ENCODE measurements around the gene PLVAP.

Gene PLVAP

DNA sequence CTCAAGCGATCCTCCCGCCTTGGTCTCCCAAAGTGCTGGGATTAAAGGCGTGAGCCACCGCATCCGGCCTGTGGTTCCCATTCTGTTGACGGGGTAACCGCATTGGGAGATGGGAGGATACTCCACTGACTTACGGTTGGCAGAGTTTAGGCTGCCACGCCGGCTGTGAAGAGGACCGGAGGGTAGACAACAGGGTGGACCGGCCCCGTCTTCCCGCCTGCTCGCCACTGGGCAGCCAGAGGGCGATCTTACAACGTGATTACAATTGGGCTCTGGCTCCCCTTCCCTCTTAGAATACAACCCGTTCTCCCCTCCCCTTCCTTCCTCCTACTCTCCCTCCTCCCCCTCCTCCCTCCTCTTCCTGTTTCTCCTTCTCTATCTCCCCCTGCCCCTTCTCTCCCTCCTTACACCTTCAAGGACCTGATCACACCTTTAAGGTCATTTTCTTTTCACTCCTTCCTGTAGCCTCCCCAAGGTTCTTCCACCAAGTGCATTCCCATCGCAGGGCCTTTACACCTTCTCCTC, 17.8 kb upstream of the PLVAP start (continued):
- TF ChIP-seq, protein P1, sequence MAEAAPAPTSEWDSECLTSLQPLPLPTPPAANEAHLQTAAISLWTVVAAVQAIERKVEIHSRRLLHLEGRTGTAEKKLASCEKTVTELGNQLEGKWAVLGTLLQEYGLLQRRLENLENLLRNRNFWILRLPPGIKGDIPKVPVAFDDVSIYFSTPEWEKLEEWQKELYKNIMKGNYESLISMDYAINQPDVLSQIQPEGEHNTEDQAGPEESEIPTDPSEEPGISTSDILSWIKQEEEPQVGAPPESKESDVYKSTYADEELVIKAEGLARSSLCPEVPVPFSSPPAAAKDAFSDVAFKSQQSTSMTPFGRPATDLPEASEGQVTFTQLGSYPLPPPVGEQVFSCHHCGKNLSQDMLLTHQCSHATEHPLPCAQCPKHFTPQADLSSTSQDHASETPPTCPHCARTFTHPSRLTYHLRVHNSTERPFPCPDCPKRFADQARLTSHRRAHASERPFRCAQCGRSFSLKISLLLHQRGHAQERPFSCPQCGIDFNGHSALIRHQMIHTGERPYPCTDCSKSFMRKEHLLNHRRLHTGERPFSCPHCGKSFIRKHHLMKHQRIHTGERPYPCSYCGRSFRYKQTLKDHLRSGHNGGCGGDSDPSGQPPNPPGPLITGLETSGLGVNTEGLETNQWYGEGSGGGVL (tag by site-specific recombination; IDR thresholded peaks at IDR 0.05), result peak; percentile 95
- TF ChIP-seq ZBTB20 (tag by site-specific recombination; IDR thresholded peaks at IDR 0.05) (0 out of 2 replicates have a peak, but pooled peaks have one; percentile 30), ZNF140 (tag by site-specific recombination; IDR thresholded peaks at IDR 0.05) (no peak), ZNF48 (tag by site-specific recombination; IDR thresholded peaks at IDR 0.05) (no peak), MEIS1 (CRISPR knock-in tag; IDR thresholded peaks at IDR 0.05; ENCODE audit: borderline replicate concordance) (no peak), ZNF274 (IDR thresholded peaks at IDR 0.05; ENCODE audit: low read length) (no peak), ZNF274 (tag by site-specific recombination; IDR thresholded peaks at IDR 0.05; ENCODE audit: borderline replicate concordance) (no peak), SCRT2 (tag by site-specific recombination; IDR thresholded peaks at IDR 0.05) (peak; percentile 56), ZNF670 (tag by site-specific recombination; IDR thresholded peaks at IDR 0.05; ENCODE audit: low read depth) (no peak), ZNF747 (tag by site-specific recombination; IDR thresholded peaks at IDR 0.05) (no peak), ZFP69B (tag by site-specific recombination; IDR thresholded peaks at IDR 0.05) (peak; percentile 58), KLF7 (tag by site-specific recombination; IDR thresholded peaks at IDR 0.05; ENCODE audit: borderline replicate concordance) (no peak), ZNF626 (tag by site-specific recombination; IDR thresholded peaks at IDR 0.05) (no peak), BCL11B (tag by site-specific recombination; IDR thresholded peaks at IDR 0.05; ENCODE audit: low read depth) (peak; percentile 39; the same call in 1 of the 2 replicates), ZBTB17 (tag by site-specific recombination; IDR thresholded peaks at IDR 0.05) (peak; percentile 47; the same call in 1 of the 2 replicates), ZNF19 (tag by site-specific recombination; IDR thresholded peaks at IDR 0.05; ENCODE audit: low read depth) (no peak)
- TF ChIP-seq, protein P2, sequence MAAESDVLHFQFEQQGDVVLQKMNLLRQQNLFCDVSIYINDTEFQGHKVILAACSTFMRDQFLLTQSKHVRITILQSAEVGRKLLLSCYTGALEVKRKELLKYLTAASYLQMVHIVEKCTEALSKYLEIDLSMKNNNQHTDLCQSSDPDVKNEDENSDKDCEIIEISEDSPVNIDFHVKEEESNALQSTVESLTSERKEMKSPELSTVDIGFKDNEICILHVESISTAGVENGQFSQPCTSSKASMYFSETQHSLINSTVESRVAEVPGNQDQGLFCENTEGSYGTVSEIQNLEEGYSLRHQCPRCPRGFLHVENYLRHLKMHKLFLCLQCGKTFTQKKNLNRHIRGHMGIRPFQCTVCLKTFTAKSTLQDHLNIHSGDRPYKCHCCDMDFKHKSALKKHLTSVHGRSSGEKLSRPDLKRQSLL (tag by site-specific recombination; IDR thresholded peaks at IDR 0.05), result no peak
- TF ChIP-seq, protein P3, sequence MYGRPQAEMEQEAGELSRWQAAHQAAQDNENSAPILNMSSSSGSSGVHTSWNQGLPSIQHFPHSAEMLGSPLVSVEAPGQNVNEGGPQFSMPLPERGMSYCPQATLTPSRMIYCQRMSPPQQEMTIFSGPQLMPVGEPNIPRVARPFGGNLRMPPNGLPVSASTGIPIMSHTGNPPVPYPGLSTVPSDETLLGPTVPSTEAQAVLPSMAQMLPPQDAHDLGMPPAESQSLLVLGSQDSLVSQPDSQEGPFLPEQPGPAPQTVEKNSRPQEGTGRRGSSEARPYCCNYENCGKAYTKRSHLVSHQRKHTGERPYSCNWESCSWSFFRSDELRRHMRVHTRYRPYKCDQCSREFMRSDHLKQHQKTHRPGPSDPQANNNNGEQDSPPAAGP (tag by site-specific recombination; IDR thresholded peaks at IDR 0.05), result peak; percentile 91
- TF ChIP-seq, protein P4, sequence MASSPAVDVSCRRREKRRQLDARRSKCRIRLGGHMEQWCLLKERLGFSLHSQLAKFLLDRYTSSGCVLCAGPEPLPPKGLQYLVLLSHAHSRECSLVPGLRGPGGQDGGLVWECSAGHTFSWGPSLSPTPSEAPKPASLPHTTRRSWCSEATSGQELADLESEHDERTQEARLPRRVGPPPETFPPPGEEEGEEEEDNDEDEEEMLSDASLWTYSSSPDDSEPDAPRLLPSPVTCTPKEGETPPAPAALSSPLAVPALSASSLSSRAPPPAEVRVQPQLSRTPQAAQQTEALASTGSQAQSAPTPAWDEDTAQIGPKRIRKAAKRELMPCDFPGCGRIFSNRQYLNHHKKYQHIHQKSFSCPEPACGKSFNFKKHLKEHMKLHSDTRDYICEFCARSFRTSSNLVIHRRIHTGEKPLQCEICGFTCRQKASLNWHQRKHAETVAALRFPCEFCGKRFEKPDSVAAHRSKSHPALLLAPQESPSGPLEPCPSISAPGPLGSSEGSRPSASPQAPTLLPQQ (tag by site-specific recombination; IDR thresholded peaks at IDR 0.05), result peak; percentile 55; the same call in 1 of the 2 replicates
- TF ChIP-seq, protein P5, sequence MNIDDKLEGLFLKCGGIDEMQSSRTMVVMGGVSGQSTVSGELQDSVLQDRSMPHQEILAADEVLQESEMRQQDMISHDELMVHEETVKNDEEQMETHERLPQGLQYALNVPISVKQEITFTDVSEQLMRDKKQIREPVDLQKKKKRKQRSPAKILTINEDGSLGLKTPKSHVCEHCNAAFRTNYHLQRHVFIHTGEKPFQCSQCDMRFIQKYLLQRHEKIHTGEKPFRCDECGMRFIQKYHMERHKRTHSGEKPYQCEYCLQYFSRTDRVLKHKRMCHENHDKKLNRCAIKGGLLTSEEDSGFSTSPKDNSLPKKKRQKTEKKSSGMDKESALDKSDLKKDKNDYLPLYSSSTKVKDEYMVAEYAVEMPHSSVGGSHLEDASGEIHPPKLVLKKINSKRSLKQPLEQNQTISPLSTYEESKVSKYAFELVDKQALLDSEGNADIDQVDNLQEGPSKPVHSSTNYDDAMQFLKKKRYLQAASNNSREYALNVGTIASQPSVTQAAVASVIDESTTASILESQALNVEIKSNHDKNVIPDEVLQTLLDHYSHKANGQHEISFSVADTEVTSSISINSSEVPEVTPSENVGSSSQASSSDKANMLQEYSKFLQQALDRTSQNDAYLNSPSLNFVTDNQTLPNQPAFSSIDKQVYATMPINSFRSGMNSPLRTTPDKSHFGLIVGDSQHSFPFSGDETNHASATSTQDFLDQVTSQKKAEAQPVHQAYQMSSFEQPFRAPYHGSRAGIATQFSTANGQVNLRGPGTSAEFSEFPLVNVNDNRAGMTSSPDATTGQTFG (tag by site-specific recombination; IDR thresholded peaks at IDR 0.05; ENCODE audit: borderline replicate concordance), result no peak
- TF ChIP-seq, protein P6, sequence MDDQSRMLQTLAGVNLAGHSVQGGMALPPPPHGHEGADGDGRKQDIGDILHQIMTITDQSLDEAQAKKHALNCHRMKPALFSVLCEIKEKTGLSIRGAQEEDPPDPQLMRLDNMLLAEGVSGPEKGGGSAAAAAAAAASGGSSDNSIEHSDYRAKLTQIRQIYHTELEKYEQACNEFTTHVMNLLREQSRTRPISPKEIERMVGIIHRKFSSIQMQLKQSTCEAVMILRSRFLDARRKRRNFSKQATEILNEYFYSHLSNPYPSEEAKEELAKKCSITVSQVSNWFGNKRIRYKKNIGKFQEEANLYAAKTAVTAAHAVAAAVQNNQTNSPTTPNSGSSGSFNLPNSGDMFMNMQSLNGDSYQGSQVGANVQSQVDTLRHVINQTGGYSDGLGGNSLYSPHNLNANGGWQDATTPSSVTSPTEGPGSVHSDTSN (CRISPR knock-in tag; IDR thresholded peaks at IDR 0.05), result no peak
- TF ChIP-seq, protein P7, sequence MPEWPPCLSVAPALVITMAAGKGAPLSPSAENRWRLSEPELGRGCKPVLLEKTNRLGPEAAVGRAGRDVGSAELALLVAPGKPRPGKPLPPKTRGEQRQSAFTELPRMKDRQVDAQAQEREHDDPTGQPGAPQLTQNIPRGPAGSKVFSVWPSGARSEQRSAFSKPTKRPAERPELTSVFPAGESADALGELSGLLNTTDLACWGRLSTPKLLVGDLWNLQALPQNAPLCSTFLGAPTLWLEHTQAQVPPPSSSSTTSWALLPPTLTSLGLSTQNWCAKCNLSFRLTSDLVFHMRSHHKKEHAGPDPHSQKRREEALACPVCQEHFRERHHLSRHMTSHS (tag by site-specific recombination; IDR thresholded peaks at IDR 0.05), result 0 out of 2 replicates have a peak, but pooled peaks have one; percentile 29
- TF ChIP-seq, protein P8, sequence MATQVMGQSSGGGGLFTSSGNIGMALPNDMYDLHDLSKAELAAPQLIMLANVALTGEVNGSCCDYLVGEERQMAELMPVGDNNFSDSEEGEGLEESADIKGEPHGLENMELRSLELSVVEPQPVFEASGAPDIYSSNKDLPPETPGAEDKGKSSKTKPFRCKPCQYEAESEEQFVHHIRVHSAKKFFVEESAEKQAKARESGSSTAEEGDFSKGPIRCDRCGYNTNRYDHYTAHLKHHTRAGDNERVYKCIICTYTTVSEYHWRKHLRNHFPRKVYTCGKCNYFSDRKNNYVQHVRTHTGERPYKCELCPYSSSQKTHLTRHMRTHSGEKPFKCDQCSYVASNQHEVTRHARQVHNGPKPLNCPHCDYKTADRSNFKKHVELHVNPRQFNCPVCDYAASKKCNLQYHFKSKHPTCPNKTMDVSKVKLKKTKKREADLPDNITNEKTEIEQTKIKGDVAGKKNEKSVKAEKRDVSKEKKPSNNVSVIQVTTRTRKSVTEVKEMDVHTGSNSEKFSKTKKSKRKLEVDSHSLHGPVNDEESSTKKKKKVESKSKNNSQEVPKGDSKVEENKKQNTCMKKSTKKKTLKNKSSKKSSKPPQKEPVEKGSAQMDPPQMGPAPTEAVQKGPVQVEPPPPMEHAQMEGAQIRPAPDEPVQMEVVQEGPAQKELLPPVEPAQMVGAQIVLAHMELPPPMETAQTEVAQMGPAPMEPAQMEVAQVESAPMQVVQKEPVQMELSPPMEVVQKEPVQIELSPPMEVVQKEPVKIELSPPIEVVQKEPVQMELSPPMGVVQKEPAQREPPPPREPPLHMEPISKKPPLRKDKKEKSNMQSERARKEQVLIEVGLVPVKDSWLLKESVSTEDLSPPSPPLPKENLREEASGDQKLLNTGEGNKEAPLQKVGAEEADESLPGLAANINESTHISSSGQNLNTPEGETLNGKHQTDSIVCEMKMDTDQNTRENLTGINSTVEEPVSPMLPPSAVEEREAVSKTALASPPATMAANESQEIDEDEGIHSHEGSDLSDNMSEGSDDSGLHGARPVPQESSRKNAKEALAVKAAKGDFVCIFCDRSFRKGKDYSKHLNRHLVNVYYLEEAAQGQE (tag by site-specific recombination; IDR thresholded peaks at IDR 0.05), result no peak
- TF ChIP-seq, protein P9, sequence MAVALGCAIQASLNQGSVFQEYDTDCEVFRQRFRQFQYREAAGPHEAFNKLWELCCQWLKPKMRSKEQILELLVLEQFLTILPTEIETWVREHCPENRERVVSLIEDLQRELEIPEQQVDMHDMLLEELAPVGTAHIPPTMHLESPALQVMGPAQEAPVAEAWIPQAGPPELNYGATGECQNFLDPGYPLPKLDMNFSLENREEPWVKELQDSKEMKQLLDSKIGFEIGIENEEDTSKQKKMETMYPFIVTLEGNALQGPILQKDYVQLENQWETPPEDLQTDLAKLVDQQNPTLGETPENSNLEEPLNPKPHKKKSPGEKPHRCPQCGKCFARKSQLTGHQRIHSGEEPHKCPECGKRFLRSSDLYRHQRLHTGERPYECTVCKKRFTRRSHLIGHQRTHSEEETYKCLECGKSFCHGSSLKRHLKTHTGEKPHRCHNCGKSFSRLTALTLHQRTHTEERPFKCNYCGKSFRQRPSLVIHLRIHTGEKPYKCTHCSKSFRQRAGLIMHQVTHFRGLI (tag by site-specific recombination; IDR thresholded peaks at IDR 0.05), result no peak

Data from HEK293 (cell line).